ENCODE results near the gene RAB11A.
"Not testable (repeated sequence)": the region's sequence is repeated elsewhere in the genome, so short reads cannot be mapped to it uniquely, and the experiment has no call there.

Gene RAB11A

GRCh38 chr15:65867244-65867643 is 2.0 kb upstream of the RAB11A start:
- H3K27me3 ChIP-seq, result no peaks in the 10 kb centered on the region
- no peaks in the 10 kb centered on the region for H3K9me3 ChIP-seq
- no peak overlapping the region for H3K27ac ChIP-seq
- no peak for TF ChIP-seq CTCF (IDR thresholded peaks at IDR 0.05)
- H3K4me3 ChIP-seq, result no peak overlapping the region
- DNase-seq, result no peak
- H3K4me1 ChIP-seq, result peaks cover 0 to 13% (median 5%) of the 10 kb centered on the region in 4 donors
- no peaks in the 10 kb centered on the region for H3K36me3 ChIP-seq
- intact Hi-C loops (cut with DNase I; ENCODE audit: low total_unique reads), result no loop called here

DNA sequence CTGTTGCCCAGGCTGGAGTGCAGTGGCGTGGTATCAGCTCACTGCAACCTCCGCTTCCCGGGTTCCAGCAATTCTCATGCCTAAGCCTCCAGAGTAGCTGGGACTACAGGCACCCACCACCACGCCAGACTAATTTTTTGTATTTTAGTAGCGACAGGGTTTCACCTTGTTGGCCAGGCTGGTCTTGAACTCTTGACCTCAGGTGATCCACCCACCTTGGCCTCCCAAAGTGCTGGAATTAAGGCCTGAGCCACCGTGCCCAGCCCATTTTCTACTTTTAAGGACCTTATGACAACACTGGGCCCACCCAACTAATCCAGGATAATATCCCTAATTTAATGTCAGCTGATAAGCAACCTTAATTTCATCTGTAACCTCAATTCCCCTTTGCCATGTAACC is 1.4 kb upstream of the RAB11A start:
- H3K9me3 ChIP-seq; intact Hi-C loops (cut with DNase I; ENCODE audit: low total_unique reads); H3K36me3 ChIP-seq; DNase-seq; H3K27ac ChIP-seq; H3K4me3 ChIP-seq; H3K27me3 ChIP-seq: not testable (repeated sequence)
- H3K4me1 ChIP-seq, result peaks cover 0 to 19% (median 5%) of the 10 kb centered on the region in 4 donors

DNA sequence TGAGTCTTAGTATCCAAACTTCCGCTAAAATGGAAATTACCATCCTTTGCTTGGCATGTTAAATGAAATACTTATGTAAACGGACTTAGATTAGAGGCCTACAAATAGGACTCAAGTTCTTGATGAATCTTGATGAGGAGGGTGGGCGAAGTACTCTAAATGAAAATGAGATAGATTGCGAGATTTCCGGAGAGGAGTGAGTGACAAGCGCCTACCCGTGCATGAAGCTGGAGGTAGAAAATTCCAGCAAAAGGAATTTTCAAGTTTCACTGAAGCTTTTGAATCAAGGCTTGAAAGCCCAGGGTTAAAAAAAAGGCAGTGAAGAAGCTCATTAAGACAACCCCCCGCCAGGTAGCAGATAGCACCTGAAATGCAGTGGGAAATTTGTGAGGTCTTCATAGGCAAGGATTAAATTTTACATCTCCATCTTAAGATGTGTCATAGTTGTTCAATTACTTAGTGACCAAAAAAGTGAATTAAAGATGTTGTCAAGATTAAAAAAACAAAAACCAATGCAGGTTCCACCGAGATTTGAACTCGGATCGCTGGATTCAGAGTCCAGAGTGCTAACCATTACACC is 655 bp upstream of the RAB11A start:
- peak overlapping the region; percentile 69 to 89 for H3K4me3 ChIP-seq

GRCh38 chr15:65869954-65870871 is 922 bp downstream of the RAB11A start:
- peak overlapping the region; percentile 69 to 89 for H3K4me3 ChIP-seq
- DNase-seq, result peak; percentile 33 to 68
- TF ChIP-seq CTCF (IDR thresholded peaks at IDR 0.05), result no peak

More for the DNA sequence above, 655 bp upstream of the RAB11A start:
- Histone ChIP-seq H3K27me3 (no peaks in the 10 kb centered on the region), H3K27ac (peak overlapping the region; percentile 91 to 95), H3K36me3 (no peaks in the 10 kb centered on the region), H3K9me3 (no peaks in the 10 kb centered on the region), H3K4me1 (peaks cover 0 to 26% (median 5%) of the 10 kb centered on the region in 4 donors)
- intact Hi-C loops (cut with DNase I; ENCODE audit: low total_unique reads), result no loop called here
- no peak for TF ChIP-seq CTCF (IDR thresholded peaks at IDR 0.05)
- DNase-seq, result no peak

DNA sequence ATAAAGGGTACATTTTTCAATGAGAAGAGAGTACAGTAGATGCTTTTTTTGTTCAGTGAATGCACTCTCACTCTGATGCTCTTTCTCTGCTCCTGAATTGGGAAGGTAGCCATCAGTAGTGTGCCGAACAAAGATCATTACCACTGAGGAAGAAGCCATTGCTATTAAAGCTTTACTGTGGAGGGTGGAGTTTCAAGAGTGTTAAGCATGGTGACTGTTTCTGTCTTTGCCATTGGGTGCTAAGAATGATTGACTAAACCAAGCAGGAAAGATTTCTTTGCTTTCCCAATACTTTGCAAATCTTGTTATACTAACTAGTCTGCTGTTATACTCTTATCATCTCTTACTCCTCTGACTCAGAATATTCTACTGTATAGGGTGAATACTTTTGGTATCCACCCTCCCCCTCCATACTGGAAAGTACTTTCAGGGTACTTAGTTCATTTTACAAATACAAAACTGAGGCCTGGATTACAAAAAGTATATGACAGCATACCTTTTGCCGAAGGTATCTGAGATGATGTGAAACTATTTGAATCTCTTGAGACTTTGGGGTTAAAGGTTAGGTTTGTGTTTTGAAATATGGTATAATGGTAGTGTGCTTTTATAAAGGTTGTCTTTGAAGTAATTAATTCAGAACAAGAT is 1.7 kb downstream of the RAB11A start:
- peaks cover 0 to 10% (median 10%) of the 10 kb centered on the region in 3 donors for H3K36me3 ChIP-seq

More at GRCh38 chr15:65869954-65870871, 922 bp downstream of the RAB11A start:
- peaks cover 0 to 27% (median 5%) of the 10 kb centered on the region in 4 donors for H3K4me1 ChIP-seq
- no peaks in the 10 kb centered on the region for H3K9me3 ChIP-seq
- intact Hi-C loops (cut with DNase I; ENCODE audit: low total_unique reads), result no loop called here
- peaks cover 0 to 10% (median 10%) of the 10 kb centered on the region in 3 donors for H3K36me3 ChIP-seq
- H3K27ac ChIP-seq, result peak overlapping the region; percentile 91 to 95
- H3K27me3 ChIP-seq, result no peaks in the 10 kb centered on the region

GRCh38 chr15:65871886-65872285 is 2.6 kb downstream of the RAB11A start:
- peaks cover 0 to 10% (median 10%) of the 10 kb centered on the region in 3 donors for H3K36me3 ChIP-seq
- H3K27me3 ChIP-seq; intact Hi-C loops (cut with DNase I; ENCODE audit: low total_unique reads); DNase-seq; H3K9me3 ChIP-seq; H3K27ac ChIP-seq; H3K4me3 ChIP-seq: not testable (repeated sequence)
- H3K4me1 ChIP-seq, result peaks cover 0 to 37% (median 7%) of the 10 kb centered on the region in 4 donors

More for the DNA sequence above, 1.7 kb downstream of the RAB11A start:
- peak overlapping the region; percentile 69 to 89 for H3K4me3 ChIP-seq
- no peaks in the 10 kb centered on the region for H3K9me3 ChIP-seq
- intact Hi-C loops (cut with DNase I; ENCODE audit: low total_unique reads), result no loop called here
- no peak for TF ChIP-seq CTCF (IDR thresholded peaks at IDR 0.05)
- no peak for DNase-seq
- peaks cover 0 to 33% (median 5%) of the 10 kb centered on the region in 4 donors for H3K4me1 ChIP-seq
- no peaks in the 10 kb centered on the region for H3K27me3 ChIP-seq
- H3K27ac ChIP-seq, result peak overlapping the region; percentile 91 to 95

DNA sequence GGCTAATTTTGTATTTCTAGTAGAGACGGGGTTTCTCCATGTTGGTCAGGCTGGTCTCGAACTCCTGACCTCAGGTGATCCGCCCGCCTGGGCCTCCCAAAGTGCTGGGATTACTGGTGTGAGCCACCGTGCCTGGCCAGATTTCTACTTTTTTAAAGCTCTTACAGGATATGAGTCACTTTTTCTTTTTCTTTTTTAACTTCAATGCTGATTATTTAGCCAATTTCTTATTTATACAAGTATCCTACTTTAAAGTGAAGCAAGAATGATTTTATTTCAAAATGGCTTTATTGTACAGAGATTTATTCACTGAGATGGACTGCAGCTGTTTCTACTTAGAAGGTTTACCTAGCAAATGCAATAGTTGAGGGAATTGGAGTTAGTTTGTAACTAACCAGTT is 3.3 kb downstream of the RAB11A start:
- H3K9me3 ChIP-seq; intact Hi-C loops (cut with DNase I; ENCODE audit: low total_unique reads); H3K27me3 ChIP-seq; H3K4me3 ChIP-seq; H3K27ac ChIP-seq; DNase-seq: not testable (repeated sequence)
- peaks cover 6 to 17% (median 14%) of the 10 kb centered on the region in 3 donors for H3K36me3 ChIP-seq
- H3K4me1 ChIP-seq, result peaks cover 0 to 37% (median 7%) of the 10 kb centered on the region in 4 donors

Data from tibial artery (tissue), 4 donors.